NCI-H2107 treated with DMSO at 0.1 percent for 48 hours (cell line): ENCODE data around the gene ICE2.
A peak's percentile ranks its signal among the peaks of the same experiment; 100 is the strongest.

Source experiments
- DNase-seq: peaks from one replicate; lab custom pipeline; 2025; ENCODE audit not compliant: unreplicated experiment; lab: John Stamatoyannopoulos, UW

Gene ICE2

DNA sequence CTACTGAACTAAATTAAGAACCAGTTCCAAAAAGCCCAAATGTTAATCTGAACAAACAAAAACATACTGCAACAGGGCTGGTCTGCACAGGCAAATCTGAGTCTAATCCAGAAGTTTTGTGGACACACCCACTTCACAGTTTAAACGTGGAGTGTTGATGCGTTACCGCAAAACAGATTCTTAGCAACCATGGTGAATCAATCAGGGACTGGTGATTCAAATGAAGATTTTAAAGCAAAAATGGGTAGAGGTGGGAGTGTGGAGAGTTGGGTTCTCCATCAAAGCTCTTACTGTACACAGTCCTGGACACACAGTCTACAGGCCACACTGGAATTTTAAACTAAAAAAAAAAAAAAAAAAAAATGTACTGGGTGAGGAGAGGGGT is 86.3 kb downstream of the ICE2 start:
- no peak for DNase-seq

DNA sequence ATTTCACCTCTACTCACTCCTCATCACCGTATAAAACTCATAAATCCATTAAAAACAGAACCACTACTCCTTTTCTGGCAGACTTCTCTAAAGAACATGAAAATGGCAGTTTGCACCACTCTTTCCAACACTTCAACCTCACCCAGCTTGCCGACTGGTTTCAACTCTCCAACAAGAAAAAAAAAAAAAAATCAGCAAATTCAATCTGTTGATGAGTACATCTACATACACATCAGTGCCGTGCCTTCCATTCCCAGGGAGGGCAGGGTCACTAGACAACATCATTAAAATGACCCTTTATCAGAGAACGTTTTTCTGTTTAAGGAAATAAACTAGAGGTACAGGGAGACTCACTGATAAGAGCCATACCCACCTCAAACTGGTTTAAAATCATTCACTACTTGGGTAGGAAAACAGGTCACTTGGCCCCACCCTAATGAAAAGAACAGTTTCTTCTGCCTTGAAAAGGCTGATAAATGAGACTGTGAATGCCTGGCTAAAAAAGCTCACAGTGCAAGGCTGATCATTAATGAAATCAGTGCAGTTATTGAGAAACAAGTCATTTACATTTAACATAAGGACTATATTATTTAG is 87.1 kb downstream of the ICE2 start:
- no peak for DNase-seq

DNA sequence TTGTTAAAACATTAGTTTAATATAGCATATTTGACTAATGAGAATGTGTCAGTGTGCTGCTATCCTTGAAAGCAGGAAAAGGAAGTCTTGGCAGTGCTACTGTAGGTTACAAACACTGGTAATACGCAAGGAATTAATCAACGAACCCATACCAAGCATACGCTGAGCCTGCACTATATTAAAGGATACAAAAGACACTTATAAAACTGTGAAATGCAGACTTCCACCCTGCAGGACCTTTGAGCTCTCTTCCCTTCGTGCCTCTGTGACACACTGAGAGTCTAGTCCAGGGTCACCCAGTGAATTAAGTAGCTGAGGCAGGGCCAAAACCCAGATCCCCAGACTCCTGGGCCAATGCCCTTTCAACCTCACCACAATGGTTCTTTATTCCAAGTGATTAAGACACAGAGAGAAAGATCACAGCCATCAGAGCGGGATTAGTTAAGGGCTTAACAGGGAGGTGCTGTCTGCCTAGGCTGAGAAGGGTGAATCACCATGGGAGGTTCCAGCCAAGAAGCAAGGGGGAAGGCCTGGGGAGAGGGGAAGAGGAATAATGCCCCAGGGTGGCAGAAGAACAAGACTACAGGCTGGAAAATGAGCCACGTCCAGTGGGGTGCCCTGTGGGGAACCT is 88.0 kb downstream of the ICE2 start:
- DNase-seq: no peak

DNA sequence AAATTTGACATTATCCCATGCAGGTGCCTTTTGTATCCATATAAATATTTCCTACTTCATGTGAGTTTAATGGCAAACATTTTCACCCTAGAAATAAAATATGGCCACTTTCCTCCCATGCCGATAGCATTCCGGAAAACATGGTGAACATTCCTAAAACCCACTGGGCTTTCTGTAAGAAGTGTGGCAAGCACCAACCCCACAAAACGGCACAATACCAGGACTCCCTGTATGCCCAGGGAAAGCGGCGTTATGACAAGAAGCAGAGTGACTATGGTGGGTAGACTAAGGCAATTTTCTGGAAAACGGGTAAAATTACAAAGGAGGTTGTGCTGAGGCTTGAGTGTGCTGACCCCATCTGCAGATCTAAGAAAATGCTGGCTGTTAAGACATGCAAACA is 88.7 kb downstream of the ICE2 start:
- no peak for DNase-seq

DNA sequence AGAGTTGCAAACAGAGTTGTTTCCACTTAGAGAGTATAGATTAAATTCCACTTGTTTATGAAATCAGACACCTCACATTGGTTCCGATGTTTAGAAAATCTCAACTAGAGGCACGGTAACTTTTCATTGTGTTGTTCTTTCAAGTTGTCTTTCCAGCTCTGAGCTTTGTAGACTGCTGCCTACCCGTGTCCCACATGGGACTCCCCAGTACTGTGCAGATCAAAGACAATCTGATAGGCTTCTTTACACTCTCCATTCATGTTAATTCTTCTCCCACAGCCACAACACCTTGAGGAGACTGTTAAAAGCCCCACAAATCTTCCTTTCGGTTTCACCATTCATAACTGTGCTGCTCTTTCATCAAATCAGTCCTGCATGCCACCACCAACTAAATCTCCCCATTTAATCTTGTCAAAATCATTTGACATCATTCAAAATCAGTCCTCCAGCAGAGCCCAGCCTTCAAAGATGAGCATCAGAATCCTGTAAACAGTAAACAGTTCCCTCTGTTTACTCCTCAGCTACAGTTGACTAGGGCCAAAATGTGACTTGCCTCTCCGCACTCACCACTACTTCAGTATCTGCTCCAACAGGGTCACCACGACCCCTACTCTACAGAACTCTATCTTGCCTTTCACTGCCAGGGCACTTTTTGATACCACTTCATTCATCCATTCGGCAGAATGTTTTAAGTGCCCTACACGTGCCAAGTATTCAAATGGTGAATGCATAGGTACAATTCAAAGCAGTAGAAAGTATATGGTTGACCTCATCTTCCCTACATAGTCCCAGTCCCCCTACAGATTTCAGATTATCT is 89.5 kb downstream of the ICE2 start:
- DNase-seq: peak; percentile 36

DNA sequence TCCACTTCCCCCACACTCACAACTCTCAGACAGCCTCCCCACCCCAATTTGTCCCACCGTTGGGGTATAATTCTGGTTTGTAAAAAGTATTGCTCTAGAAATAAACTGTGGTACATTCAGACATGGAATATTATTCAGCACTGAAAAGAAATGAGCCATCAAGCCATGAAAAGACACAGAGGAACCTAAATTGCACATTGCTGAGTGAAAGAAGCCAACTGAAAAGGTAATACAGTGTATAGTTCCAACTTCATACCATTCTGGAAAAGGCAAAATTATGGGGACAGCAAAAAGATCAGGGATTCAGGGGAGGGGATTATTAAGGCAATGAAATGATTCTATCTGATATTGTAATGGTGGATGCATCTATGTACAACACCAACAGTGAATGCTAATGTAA is 91.6 kb downstream of the ICE2 start:
- DNase-seq: no peak

DNA sequence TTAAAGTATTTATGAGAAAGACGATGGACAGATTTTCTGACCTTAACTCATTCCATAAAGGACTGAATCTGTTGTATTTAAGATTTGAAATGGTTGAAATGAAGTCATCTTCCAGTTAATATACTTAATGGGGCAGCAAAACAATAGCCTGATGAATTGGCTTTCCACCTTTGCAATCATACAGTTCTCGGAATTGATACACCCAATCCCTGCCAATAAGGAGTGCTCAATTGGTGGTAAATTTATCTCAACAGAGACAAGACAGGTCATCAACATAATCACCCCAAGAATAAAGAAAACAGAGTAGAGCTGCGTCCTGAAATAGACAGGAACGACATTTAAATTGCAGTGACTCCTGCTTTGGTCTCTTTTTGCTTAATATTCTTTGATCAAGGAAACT is 92.3 kb downstream of the ICE2 start:
- no peak for DNase-seq

DNA sequence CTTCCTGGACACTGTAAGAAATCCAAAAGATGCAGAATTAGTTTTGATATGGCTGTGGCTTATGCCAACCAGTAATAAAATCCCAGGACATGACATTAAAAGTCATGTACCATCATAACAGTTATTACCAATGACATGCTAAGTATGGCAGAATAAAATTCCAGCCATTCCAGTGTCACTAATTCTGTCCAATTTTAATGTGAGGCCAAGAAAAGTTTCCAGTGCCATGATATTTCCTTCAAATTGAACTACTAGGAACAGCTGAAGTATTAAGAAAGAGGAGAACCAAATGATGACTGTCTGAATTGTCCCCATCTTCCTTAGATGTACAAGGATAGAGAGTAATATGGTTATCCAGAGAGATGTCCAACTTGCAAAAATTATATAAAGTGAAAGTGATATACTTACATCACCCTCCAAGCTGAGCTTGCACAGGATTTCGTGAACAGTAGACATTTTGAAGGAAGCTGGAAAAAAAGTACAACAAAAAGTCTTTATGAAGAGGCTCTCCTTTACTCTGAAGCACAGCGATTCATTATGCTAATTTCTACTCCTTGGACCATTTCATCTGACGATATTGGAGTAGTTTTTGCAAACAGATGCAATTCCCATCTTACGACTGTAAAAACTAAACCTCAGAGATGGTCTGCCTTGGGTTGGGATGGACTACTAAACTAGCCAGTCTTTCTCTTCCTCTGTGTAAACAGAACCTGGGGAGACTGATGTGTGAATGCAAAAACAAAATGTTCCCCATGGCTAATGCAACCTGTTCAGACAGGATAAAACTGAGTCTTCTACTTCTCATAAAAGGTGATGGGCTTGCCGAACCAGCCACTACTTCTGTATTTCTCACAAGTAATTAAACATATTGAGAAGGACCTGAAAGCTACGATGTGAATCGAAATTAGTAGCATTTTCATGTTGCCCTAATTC is 93.1 kb downstream of the ICE2 start:
- DNase-seq: no peak

DNA sequence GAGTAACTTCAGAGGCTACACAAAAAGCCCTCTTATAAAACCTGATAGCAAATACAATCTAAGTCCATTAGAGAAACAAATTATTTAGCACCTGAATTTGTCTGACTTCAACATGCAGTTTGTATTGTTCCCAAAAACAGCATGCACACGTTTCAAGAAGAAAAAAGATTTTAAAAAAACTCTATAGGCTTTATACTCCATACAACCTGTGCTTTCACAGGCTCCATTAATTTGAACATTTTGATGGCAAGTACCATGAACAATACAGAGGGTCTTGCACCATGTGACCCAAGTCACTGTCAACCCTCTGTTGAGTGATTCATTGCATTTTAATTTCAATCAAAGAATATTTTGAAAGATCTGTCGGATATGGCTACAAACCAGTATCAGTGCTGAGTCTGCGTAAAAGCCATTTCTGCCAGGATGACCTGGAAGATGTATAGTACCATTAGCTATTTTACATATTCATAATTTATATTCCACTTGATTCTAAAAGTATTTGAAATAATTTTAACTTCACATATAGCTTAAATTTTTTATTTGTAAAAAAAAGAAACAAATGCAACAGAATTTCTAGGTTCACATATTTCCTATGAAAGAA is 94.3 kb downstream of the ICE2 start:
- DNase-seq: no peak

DNA sequence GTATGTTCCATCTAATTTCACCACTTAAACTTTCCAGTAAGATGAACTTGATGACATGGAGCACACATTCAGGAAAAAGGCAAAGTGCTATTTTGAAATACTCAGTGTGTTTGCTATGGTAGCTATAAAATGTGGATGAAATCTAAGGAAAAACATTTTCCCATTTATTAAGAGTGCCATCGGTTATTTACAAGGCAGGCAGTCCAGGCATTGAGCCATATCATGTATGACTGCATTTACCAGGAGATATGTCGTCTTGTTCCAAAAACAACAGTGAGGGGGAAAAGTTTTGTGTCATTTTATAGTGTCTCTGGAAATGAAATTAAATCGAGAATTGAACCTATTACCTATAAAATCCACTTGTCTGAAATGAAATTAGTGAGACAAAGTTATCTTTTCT is 94.9 kb downstream of the ICE2 start:
- DNase-seq: no peak

DNA sequence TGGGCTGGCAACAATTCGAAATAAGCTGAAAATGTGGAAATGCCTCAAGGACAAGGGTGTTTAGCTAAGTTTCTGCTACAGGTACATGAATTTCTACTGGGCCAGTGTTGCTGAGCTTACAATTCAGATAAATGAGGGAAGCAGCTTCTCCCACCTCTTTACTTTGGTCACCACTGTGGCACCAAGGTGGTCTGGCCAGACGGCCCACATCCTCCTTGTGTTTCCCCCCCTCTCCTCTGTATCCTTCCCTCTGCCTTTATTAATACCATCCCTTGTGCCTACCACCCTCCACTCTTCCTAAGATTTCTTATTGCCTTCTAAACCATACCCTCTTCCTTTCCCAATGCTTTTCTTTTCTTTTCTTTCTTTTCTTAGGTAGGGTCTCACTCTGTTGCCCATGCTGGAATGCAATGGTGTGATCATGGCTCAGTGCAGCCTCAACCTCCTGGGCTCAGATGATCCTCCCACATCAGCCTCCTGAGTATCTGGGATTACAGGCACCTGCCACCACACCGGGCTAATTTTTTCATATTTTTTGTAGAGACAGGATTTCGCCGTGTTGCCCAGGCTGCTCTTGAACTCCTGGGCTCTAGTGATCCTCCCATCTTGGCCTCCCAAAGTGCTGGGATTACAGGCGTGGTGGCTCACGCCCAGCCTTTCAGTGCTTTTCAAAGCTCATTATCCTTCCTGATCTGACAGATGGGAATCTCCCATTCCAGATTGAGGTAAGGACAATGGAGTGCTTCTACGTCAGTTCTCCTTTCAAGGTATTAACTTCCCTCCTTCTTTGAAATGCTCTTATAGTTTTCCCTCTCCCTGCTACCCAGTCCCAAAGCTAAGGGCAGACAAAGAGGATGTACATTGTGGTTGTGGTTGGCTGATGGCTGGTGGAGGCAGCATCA is 95.9 kb downstream of the ICE2 start:
- no peak for DNase-seq

DNA sequence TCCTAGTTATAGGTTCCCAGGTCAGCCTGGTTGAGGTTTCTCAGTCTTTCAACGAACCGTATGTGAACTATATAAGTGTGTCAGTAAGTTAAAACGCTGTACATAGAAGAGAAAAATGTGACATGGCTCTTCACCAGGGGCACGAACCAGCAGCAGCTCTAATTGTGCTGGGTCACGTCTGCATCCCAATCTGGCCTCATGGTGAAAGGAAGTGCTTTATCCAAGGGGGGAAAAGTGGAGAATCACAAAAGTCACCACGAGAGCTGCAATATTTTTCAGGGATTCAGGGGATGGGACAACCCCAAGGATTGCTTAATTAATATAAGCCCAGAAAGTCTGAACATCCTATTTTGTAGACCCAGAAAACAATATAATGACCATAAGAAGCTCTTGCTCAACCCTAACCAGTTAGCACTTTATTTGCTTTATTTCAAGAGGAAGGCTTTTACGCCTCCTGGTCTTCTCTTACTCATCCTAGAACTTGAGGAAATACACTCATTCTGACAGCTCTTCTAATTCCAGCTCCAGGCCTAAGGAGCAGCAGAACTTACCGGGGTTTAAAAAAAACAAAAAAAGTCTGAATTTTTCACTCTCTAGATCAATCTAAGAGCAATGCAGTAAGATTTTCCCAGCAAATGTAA is 97.7 kb downstream of the ICE2 start:
- no peak for DNase-seq

DNA sequence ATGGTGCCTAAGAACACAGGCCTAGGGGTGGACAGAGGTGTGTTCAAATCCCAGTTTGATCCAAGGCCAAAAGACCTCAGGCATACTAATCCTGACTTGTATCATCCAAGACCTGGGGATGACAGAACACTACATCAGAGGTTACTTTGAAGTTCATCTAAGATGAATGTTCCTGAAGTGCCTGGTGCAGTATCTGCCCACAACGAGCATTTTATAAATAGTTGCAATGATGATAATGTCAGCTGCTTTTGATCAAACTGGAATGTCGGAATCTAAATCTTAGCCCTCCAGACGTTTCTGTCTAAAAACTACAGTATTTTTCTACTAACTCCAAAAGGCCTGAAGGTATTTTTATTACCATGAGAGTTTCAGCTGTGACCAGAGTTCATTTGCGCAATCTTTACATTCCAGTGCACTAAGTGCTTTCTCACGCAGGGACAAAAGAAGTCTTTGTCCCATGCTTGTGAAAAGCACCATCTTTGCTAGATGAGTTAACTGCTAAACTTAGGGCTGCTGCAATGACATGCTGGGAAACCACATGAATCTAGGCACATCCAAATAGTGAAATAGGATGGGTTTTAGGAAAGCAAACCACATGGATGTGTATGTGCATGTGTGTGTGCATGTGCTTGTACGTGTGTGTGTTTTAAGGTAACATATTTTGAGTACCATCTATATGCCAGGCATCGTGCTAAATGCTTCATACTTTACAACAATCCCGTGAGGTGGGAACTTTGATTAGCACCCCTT is 99.2 kb downstream of the ICE2 start:
- DNase-seq: no peak

DNA sequence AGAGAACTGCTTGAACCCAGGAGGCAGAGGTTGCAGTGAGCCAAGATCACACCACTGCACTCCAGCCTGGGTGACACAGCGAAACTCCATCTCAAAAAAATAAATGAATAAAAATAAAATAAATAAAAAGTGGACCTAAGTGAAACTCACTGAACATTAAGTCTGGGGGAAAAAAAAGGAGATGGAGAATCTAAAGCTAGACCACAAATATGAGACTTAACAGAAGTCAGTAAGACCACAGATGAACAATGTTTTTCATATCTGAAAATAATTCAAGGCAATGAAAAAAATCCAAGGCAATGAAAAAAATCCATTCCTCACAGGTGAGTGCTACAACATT is 99.8 kb downstream of the ICE2 start:
- DNase-seq: no peak

DNA sequence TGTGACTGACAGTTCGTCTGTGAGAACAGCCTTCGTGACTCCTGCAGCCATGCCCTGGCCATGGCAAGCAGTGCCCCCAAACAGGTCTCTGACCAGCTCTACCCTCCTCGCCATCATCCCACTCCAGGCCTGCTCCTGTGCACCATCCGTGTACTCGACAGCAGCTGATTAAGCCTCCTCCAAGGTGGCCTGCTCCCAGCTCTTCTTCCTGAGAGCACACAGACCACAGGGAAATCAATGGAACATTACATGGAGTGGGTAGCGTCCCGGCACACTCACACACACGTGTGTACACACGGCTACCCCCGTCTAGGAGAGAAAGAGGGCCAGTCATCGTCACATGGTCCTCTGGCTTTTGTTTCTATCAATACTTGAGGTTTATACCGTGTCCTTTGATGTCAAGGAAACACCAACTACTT is 102.3 kb downstream of the ICE2 start:
- DNase-seq: peak; percentile 29

DNA sequence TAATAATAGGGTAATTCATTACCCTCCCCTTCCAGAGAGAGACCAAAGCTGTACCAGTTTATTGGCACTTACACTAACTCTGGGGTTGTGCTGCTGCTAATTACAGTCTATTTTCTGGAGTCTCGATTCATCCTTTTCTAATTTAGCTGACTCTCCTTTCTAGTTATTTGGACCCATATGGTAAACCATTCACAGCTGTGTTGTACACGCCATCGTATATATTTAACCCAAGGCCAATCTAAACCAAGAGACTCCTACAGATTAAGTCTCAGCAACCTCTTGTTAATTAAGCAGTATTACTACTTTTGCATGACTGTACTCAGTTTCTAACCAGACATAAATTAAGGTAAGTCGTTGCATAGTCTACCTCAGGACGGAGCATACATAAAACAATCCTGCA is 103.6 kb downstream of the ICE2 start:
- no peak for DNase-seq

DNA sequence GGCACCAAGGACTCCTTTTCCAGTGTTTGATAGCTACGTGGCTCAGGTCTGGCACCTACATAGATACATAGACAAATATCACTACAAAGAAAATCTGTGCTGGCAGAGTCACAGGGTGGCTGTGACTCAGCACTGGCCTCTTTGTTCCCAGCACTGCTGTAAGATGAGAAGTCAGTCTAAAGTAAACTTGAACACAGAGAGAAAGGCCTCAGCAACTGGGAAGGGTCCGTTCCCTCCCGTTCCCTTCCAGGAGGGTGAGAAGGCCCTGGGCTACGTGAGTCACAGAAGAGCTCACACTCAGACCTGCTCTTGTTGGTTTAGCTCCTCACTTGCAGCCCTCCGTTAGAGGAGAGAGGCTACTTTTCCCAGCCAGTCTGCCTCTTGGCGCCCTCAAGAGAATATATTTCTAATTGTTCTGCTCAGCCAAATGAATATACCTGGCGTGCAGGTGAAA is 104.3 kb downstream of the ICE2 start:
- peak; percentile 84 for DNase-seq

DNA sequence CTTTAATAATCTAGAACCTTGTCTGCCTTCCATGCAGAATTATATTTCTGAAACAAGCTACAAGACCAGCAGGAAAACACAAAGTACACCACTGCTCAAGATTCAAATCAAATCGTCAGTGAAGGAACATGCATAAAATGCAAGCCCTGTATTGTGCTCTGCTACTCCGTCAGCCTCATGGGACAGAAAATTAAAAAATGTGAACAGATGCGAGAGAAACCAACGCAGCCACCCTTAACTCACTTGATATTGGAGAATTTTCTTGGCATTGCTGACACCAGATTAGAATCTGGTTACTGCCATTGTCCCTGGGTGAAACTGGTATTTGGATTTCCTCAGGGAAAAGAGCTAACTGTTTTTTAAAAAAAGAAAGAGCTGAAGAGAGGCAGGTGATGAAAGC is 104.7 kb downstream of the ICE2 start:
- DNase-seq: peak; percentile 52

DNA sequence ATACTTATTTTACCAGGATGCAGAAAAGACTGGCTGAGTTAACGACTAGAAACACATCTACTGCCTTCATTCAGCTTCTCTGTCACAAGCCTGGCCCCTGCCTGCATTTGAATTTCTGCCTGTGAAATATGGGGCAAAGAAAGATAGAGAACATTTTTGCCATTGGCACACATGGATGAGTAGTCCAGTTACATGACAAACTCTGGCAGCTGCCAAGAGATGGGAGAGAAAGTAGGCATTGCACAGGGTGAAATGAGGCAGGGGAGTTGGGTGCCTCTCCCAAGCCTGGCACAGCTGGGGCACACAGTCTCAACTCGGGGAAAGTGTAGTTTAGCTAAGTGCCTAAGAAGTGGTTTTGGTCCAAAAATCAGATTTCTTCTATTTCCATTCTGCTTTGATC is 105.2 kb downstream of the ICE2 start:
- no peak for DNase-seq
